GM23248 (cell line): ENCODE data around the gene CTIF.

ENCODE experiments used
- EZH2 ChIP-seq: fragments of 200-600 bp; sonication (generic); IDR thresholded peaks from 2 replicates; pipeline ENCODE4 v1.6.1; 2018; ENCODE audit warnings: antibody characterized with exemption, mild to moderate bottlenecking; ENCODE audit not compliant: insufficient read depth, poor library complexity, severe bottlenecking
- EZH2phosphoT487 ChIP-seq: fragments of 200-600 bp; sonication (generic); IDR thresholded peaks from 2 replicates; pipeline ENCODE4 v1.6.1; 2018; ENCODE audit warnings: antibody characterized with exemption, moderate library complexity, mild to moderate bottlenecking, low read depth; ENCODE audit not compliant: insufficient read depth

- TF ChIP-seq EZH2phosphoT487 (no peak), EZH2 (no peak)
Measured at GRCh38 chr18:48514786-48515185, 24.0 kb upstream of the CTIF start.
